Right lobe of liver (tissue), 4 donors: ENCODE data around the gene ST3GAL2.

ENCODE experiments used
- CTCF ChIP-seq, 4 donors: fragments of 200-600 bp in 3 of 4; fragments of 450-650 bp in 1 of 4; IDR thresholded peaks; one replicate each; pipeline versions ENCODE4 v1.5.1 to v1.8.0; 2016 to 2022; ENCODE audit warnings: antibody characterized with exemption in 4 of 4, mild to moderate bottlenecking in 2 of 4
- POLR2A ChIP-seq: fragments of 450-650 bp; IDR thresholded peaks from one replicate; pipeline ENCODE4 v1.6.1; 2017; ENCODE audit warnings: antibody characterized with exemption, mild to moderate bottlenecking
- donor health status: DM: no; HTN: no; CAD: no.
- donor health status: DM: no; HTN: no; CAD: no.
- donor health status: DM: no; HTN: yes; CAD: no.

DNA sequence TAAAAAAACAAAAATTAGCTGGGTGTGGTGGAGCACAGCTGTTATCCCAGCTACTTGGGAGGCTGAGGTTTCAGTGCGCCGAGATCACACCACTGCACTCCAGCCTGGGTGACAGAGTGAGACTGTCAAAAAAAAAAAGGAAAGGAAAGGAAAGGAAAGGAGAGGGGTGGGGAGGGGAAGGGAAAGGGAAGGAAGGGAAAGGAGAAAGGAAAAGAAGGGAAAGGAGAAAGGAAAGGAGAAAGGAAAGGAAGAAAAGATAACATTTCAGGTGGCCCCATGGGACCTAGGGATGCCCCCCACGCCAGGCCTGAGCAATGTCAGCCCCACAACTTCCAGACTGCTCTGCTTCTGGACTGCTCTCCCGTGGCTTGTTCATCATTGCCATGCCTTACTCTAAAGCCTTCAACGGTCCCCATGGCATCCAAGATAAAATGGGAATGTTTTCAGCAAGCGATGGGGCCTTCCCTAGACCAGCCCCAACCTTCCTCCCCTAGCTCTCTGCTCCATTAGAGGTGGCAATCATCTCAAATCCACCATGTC is 55.4 kb downstream of the ST3GAL2 start:
- no peak for TF ChIP-seq POLR2A
- TF ChIP-seq CTCF (IDR thresholded peaks at IDR 0.05): no peak
